ENCODE data around the gene MOAP1. TPM values are rescaled to one million over a fixed set of nuclear protein-coding genes. Genes with fewer than 3 reads are reported as not detected.
"Not testable (repeated sequence)": the region's sequence is repeated elsewhere in the genome, so short reads cannot be mapped to it uniquely, and the experiment has no call there.

MOAP1 gene
- total RNA-seq, 2 experiments from 2014 or later: 16.6 to 16.7 TPM

- no peak for DNase-seq
- Mint-ChIP-seq H3K27me3 (no peaks in the 10 kb centered on the region), H3K9me3 (no peaks in the 10 kb centered on the region), H3K4me1 (peaks cover 2% of the 10 kb centered on the region), H3K36me3 (no peaks in the 10 kb centered on the region), H3K27ac (no peak overlapping the region), H3K4me3 (no peak overlapping the region)
Observed at GRCh38 chr14:93137864-93138263, 46.8 kb downstream of the MOAP1 start.

GRCh38 chr14:93136508-93136907 is 48.2 kb downstream of the MOAP1 start:
- H3K27ac Mint-ChIP-seq, DNase-seq, H3K36me3 Mint-ChIP-seq, H3K9me3 Mint-ChIP-seq, H3K27me3 Mint-ChIP-seq, H3K4me3 Mint-ChIP-seq, H3K4me1 Mint-ChIP-seq: not testable (repeated sequence)

GRCh38 chr14:93136009-93136408 is 48.7 kb downstream of the MOAP1 start:
- no peak for DNase-seq
- Mint-ChIP-seq H3K4me3 (no peak overlapping the region), H3K27me3 (no peaks in the 10 kb centered on the region), H3K36me3 (no peaks in the 10 kb centered on the region), H3K4me1 (peaks cover 2% of the 10 kb centered on the region), H3K9me3 (no peaks in the 10 kb centered on the region), H3K27ac (no peak overlapping the region)

GRCh38 chr14:93135399-93135798 is 49.3 kb downstream of the MOAP1 start:
- Mint-ChIP-seq H3K27me3 (no peaks in the 10 kb centered on the region), H3K4me1 (peaks cover 2% of the 10 kb centered on the region), H3K9me3 (no peaks in the 10 kb centered on the region), H3K27ac (no peak overlapping the region), H3K4me3 (no peak overlapping the region), H3K36me3 (no peaks in the 10 kb centered on the region)
- no peak for DNase-seq

- no peak for DNase-seq
- no peaks in the 10 kb centered on the region for H3K9me3 Mint-ChIP-seq
- no peaks in the 10 kb centered on the region for H3K27me3 Mint-ChIP-seq
- no peaks in the 10 kb centered on the region for H3K4me1 Mint-ChIP-seq
- H3K4me3 Mint-ChIP-seq: no peak overlapping the region
- no peaks in the 10 kb centered on the region for H3K36me3 Mint-ChIP-seq
- H3K27ac Mint-ChIP-seq: no peak overlapping the region
Observed at GRCh38 chr14:93133464-93133863, 51.2 kb downstream of the MOAP1 start.

GRCh38 chr14:93132472-93133065 is 52.1 kb downstream of the MOAP1 start:
- DNase-seq: peak; percentile 17
- no peak overlapping the region for H3K27ac Mint-ChIP-seq

More at GRCh38 chr14:93132472-93133065, 52.1 kb downstream of the MOAP1 start:
- H3K4me1 Mint-ChIP-seq: no peaks in the 10 kb centered on the region
- H3K9me3 Mint-ChIP-seq: no peaks in the 10 kb centered on the region
- H3K27me3 Mint-ChIP-seq: no peaks in the 10 kb centered on the region
- no peak overlapping the region for H3K4me3 Mint-ChIP-seq
- H3K36me3 Mint-ChIP-seq: no peaks in the 10 kb centered on the region

Other genes with a start within 250 kb of the MOAP1 start
- gene ITPK1, start 69.0 kb downstream of the MOAP1 start, total RNA-seq: 10 to 100 TPM; 87.0 to 87.4 TPM
- gene LYSET, start 420 bp upstream of the MOAP1 start, total RNA-seq: 10 to 100 TPM; 14.3 to 14.5 TPM
- gene GON7, start 22.2 kb upstream of the MOAP1 start, total RNA-seq: 10 to 100 TPM; 20.3 to 21.3 TPM
- gene UBR7, start 22.4 kb upstream of the MOAP1 start, total RNA-seq: 10 to 100 TPM; 41.3 to 41.6 TPM
- 10 to 100 TPM; 14.3 to 14.9 TPM for gene BTBD7, start 148.1 kb upstream of the MOAP1 start, total RNA-seq
- gene COX8C, start 162.3 kb upstream of the MOAP1 start, total RNA-seq: not detected
- under 1 TPM in 1 of 2 experiments, not detected in 1; 0.04 TPM for gene UNC79, start 246.0 kb upstream of the MOAP1 start, total RNA-seq

Measured in activated naive CD8-positive, alpha-beta T cell treated with anti-CD3 and anti-CD28 coated beads for 36 hours (primary cell).